ENCODE measurements around the gene PRAMEF7.
"Not testable (repeated sequence)": the region's sequence is repeated elsewhere in the genome, so short reads cannot be mapped to it uniquely, and the experiment has no call there.

Gene PRAMEF7

GRCh38 chr1:12916310-12916709 lies at the start of gene PRAMEF7:
Gene PRAMEF7 (plus strand): TSS chr1:12916610. CDS start chr1:12917693, 1,083 bp downstream.
- DNase-seq (ENCODE audit: low read depth), result not testable (repeated sequence)

- not testable (repeated sequence) for DNase-seq (ENCODE audit: low read depth)
Observed at GRCh38 chr1:12878453-12878852, 38.0 kb upstream of the PRAMEF7 start.

- DNase-seq (ENCODE audit: low read depth), result not testable (repeated sequence)
Observed at GRCh38 chr1:12886101-12886500, 30.3 kb upstream of the PRAMEF7 start, which contains the start of gene PRAMEF4. Gene PRAMEF4 (minus strand): TSS chr1:12886201. CDS start chr1:12883394, 2,807 bp downstream.

- DNase-seq (ENCODE audit: low read depth), result not testable (repeated sequence)
Observed at GRCh38 chr1:12898170-12898569, 18.2 kb upstream of the PRAMEF7 start, which contains the start of gene PRAMEF10. Gene PRAMEF10 (minus strand): TSS chr1:12898270. CDS start chr1:12895847, 2,423 bp downstream.

GRCh38 chr1:12899186-12899585 lies 17.2 kb upstream of the PRAMEF7 start:
- DNase-seq (ENCODE audit: low read depth), result not testable (repeated sequence)

GRCh38 chr1:12903793-12904572 lies 12.4 kb upstream of the PRAMEF7 start:
- not testable (repeated sequence) for DNase-seq (ENCODE audit: low read depth)

- DNase-seq (ENCODE audit: low read depth), result not testable (repeated sequence)
Observed at GRCh38 chr1:12921749-12922148, 5.3 kb downstream of the PRAMEF7 start.

GRCh38 chr1:12924368-12924767 lies 8.0 kb downstream of the PRAMEF7 start:
- not testable (repeated sequence) for DNase-seq (ENCODE audit: low read depth)

GRCh38 chr1:12947480-12947879 lies 31.1 kb downstream of the PRAMEF7 start, which contains the start of gene PRAMEF6:
Gene PRAMEF6 (minus strand): TSS chr1:12947580. CDS start chr1:12942518, 5,062 bp downstream.
- not testable (repeated sequence) for DNase-seq (ENCODE audit: low read depth)

Data from stimulated activated CD8-positive, alpha-beta memory T cell treated with anti-CD3 and anti-CD28 coated beads, Interleukin-4, amount 100 ng/mL, for 24 hours (primary cell).